Measurements from ENCODE around the gene C12orf56. TPM values are rescaled to one million over a fixed set of nuclear protein-coding genes. Genes with fewer than 3 reads are reported as not detected.

Gene C12orf56
- total RNA-seq, 2 experiments from 2014 or later, result not detected

DNA sequence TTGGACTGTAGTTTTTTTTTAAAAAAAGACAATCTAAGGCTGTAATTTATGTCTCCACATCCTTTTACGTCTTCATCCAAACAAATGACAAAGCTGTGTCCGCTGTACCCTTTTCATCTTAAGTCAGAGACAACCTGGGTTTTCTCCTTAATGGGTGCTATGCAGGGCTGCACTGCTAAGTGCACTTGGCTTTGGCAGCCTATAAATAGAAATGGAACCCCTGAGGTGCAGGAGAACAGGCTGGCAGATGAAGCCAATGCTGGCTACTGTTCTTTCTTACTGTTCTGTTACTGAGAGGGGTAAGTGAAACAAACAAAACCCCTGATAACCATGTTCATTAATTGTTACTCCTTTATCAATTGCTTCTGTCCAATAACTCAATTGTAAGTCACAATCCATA is 121.4 kb downstream of the C12orf56 start:
- no peak overlapping the region for H3K27ac Mint-ChIP-seq
- POLR2A ChIA-PET, result no interaction called here
- peaks cover 5% of the 10 kb centered on the region for H3K4me1 Mint-ChIP-seq
- H3K4me3 Mint-ChIP-seq, result no peak overlapping the region
- ATAC-seq (ENCODE audit: low read depth), result no peak
- no peaks in the 10 kb centered on the region for H3K9me3 Mint-ChIP-seq
- peaks cover 11% of the 10 kb centered on the region for H3K27me3 Mint-ChIP-seq
- DNase-seq, result no peak
- H3K36me3 Mint-ChIP-seq, result no peaks in the 10 kb centered on the region

DNA sequence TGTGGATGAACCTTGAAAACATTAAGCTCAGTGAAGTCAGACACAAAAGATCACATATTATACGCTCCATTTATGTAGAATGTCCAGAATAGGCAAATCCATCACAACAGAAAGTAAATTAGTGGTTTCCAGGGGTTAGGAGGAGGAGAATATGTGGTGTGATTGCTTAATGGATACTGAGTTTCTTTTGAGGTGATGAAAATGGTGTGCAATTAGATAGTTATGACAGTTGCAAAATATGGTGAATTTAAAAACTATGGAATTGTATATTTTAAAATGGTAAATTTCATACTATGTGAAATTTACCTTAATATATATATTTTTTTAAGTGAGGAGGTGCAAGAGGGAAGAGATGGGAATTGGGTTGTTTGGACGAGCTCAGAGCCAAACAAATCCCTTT is 122.1 kb downstream of the C12orf56 start:
- Mint-ChIP-seq H3K27me3 (peaks cover 11% of the 10 kb centered on the region), H3K36me3 (no peaks in the 10 kb centered on the region), H3K4me3 (no peak overlapping the region), H3K27ac (no peak overlapping the region), H3K4me1 (peaks cover 5% of the 10 kb centered on the region), H3K9me3 (no peaks in the 10 kb centered on the region)
- DNase-seq (no peak), ATAC-seq (ENCODE audit: low read depth) (no peak)
- POLR2A ChIA-PET, result no interaction called here

DNA sequence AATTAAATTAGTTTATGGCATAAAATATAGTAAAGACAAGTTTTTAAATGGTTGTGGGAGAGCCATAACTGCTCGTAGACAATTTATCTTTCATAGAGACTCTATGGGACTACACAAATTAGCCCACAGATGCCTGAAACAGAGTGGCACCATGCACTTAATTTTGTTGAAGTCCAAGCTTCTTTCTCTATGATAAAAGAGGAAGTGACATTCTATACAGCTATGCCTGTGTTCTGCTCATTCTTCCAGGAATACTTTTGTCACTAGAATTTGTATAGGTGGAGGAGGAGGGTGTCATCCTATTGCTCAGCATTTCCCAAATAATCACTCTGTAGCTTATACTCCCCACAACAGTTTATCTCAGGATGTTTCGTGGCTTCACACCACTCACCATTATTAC is 124.7 kb downstream of the C12orf56 start:
- POLR2A ChIA-PET, result no interaction called here
- Mint-ChIP-seq H3K4me3 (no peak overlapping the region), H3K4me1 (peaks cover 5% of the 10 kb centered on the region), H3K36me3 (no peaks in the 10 kb centered on the region), H3K27me3 (peaks cover 10% of the 10 kb centered on the region), H3K27ac (no peak overlapping the region), H3K9me3 (no peaks in the 10 kb centered on the region)
- ATAC-seq (ENCODE audit: low read depth) (no peak), DNase-seq (no peak)

DNA sequence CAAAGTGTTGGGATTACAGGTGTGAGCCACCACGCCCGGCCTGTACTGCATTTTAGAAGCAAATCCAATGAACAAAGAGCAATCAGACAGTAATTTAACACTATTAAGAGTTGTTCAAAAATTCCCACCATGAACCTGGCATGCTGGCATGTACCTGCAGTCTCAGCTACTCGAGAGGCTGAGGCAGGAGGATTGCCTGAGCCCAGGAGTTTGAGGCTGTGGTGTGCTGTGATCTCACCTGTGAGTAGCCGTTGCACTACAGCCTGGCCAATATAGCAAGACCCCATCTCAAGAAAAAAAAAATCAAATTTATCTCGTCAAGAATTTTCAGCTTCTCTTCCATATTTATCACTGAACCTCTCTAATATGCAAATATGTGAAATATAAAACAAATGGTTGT is 128.7 kb downstream of the C12orf56 start:
- Mint-ChIP-seq H3K4me1 (peaks cover 5% of the 10 kb centered on the region), H3K27ac (no peak overlapping the region), H3K36me3 (no peaks in the 10 kb centered on the region), H3K27me3 (peaks cover 3% of the 10 kb centered on the region), H3K4me3 (no peak overlapping the region), H3K9me3 (no peaks in the 10 kb centered on the region)
- POLR2A ChIA-PET, result no interaction called here
- no peak for ATAC-seq (ENCODE audit: low read depth)
- no peak for DNase-seq

DNA sequence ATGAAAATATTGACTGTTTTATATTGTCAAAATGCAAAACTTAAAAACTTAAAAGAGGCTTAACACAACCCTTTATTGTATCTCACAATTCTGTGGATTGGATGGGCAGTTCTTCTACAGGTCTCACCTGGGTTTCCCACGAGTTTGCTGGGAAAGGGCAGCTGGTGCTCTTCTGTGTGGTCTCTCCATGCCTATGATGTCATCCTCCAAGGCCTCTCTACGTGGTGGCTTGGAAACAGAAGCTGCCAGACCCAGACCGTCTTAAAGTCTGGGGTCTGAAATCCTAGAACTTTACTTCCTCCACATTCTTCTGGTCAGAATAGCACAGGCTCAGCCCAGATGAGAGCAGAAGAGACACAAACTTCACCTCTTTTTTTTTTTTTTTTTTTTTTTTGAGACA is 132.0 kb downstream of the C12orf56 start:
- DNase-seq (no peak), ATAC-seq (ENCODE audit: low read depth) (no peak)
- Mint-ChIP-seq H3K27me3 (no peaks in the 10 kb centered on the region), H3K9me3 (no peaks in the 10 kb centered on the region), H3K4me1 (no peaks in the 10 kb centered on the region), H3K4me3 (no peak overlapping the region), H3K27ac (no peak overlapping the region), H3K36me3 (no peaks in the 10 kb centered on the region)
- POLR2A ChIA-PET, result no interaction called here

DNA sequence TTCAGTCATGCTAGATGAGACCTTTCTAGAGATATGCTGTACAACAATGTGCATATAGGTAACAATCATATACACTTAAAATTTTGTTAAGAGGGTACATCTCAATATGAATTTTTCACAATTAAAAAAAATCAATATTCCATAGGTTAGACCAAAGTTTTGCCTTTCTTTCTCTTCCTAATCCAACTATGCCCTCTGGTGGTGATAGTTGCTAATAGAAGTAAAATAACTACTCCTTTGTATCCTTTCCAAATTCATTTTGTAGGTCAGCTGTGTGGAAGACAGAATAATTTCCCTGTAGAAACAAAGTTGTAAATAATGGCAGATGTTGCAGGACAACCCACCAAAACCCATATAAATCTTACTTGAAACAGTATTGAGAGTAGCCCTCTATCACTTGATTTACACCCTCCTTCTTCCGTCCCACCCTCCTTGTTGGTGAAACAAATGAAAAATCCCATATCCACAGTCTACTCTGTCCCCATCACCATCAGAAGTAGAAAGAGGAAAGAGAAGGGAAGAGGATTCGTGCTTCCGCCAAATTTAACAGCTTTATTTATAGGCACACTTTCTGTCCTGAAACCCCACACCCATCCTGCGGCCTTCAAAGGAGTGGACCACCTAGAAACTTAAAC is 134.3 kb downstream of the C12orf56 start:
- Mint-ChIP-seq H3K27me3 (no peaks in the 10 kb centered on the region), H3K4me1 (no peaks in the 10 kb centered on the region), H3K9me3 (no peaks in the 10 kb centered on the region), H3K4me3 (no peak overlapping the region), H3K27ac (no peak overlapping the region), H3K36me3 (no peaks in the 10 kb centered on the region)
- ATAC-seq (ENCODE audit: low read depth) (no peak), DNase-seq (no peak)
- POLR2A ChIA-PET, result no interaction called here

DNA sequence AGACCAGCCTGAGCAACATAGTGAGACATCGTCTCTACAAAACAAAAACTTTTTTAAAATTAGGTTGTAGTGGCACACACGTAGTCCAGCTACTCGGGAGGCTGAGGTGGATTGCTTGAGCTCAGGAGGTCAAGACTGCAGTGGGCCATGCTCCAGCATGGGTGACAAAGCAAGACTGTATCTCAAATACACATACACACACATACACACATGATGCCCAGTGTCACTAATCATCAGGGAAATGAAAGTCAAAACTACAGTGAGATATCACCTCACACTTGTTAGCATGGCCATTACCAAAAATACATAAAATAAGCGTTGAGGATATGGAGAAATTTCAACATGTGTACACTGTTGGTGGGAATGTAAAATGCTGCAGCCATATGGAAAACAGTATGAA is 135.3 kb downstream of the C12orf56 start:
- no peaks in the 10 kb centered on the region for H3K36me3 Mint-ChIP-seq
- ATAC-seq (ENCODE audit: low read depth) (no peak), DNase-seq (no peak)
- no peaks in the 10 kb centered on the region for H3K27me3 Mint-ChIP-seq
- no peaks in the 10 kb centered on the region for H3K4me1 Mint-ChIP-seq
- no peak overlapping the region for H3K27ac Mint-ChIP-seq
- POLR2A ChIA-PET, result no interaction called here
- H3K9me3 Mint-ChIP-seq, result no peaks in the 10 kb centered on the region
- no peak overlapping the region for H3K4me3 Mint-ChIP-seq

DNA sequence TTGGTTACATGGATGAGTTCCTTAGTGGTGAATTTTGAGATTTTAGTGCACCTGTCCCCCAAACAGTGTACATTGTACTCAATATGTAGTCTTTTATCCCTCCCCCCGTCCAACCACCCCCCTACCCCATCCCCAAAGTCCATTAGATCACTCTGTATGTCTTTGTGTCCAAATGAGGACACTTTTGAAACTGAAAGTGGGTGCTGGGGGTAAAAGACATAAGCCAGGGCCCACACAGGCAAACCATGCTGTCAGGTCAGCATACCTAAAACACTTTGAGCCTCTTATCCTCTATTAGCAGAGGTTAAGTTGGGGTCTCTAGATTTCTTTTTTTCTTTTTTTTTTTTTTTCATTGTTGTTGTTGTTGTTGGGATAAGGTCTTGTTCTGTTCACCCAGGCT is 137.2 kb downstream of the C12orf56 start:
- Mint-ChIP-seq H3K4me1 (no peaks in the 10 kb centered on the region), H3K4me3 (no peak overlapping the region), H3K36me3 (no peaks in the 10 kb centered on the region), H3K27me3 (no peaks in the 10 kb centered on the region), H3K27ac (no peak overlapping the region), H3K9me3 (no peaks in the 10 kb centered on the region)
- POLR2A ChIA-PET, result no interaction called here
- ATAC-seq (ENCODE audit: low read depth) (no peak), DNase-seq (no peak)

DNA sequence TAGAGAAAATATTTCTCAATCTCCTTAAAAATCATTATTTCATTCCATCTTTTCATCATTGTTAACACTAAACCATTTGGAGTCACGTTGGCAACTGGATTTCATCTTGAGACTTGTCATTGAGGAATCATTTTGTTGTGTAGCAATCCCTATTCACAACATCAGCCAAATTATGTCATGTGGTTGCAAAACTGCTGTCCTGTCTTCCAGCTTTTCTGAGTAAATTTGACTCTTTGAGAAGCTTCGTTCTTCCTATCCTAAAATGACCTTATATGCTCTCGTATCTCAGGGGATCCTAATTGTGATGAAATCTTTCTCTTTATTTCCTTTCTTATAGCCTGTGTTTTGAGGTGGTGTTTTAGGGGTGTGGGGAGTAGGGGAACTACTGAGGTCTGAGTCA is 137.9 kb downstream of the C12orf56 start:
- DNase-seq, result no peak
- ATAC-seq (ENCODE audit: low read depth), result no peak
- H3K27me3 Mint-ChIP-seq, result no peaks in the 10 kb centered on the region
- no peaks in the 10 kb centered on the region for H3K4me1 Mint-ChIP-seq
- no peak overlapping the region for H3K4me3 Mint-ChIP-seq
- no peaks in the 10 kb centered on the region for H3K36me3 Mint-ChIP-seq
- POLR2A ChIA-PET, result no interaction called here
- no peak overlapping the region for H3K27ac Mint-ChIP-seq
- no peaks in the 10 kb centered on the region for H3K9me3 Mint-ChIP-seq

DNA sequence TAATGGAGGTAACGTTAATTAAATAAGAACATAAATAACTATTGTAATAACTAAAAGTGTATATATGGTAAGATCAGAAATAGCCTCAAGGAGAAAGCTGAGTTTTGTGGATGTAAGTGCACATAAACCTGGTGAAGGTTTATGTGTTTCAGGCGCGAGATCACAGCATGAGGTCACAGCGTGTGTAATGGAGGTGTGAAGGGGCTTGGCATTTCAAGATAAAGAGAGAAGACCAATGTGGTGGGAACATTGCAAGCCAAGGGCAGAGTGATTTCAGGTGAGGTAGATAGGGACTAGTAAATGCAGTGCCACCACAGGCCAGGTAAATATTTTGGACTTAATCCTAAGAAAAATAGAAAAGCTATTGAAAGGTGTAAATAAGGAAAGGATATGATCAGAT is 146.7 kb downstream of the C12orf56 start:
- Mint-ChIP-seq H3K36me3 (no peaks in the 10 kb centered on the region), H3K27me3 (peaks cover 3% of the 10 kb centered on the region), H3K4me3 (no peak overlapping the region), H3K27ac (no peak overlapping the region), H3K4me1 (no peaks in the 10 kb centered on the region), H3K9me3 (no peaks in the 10 kb centered on the region)
- DNase-seq, result no peak
- no peak for ATAC-seq (ENCODE audit: low read depth)
- POLR2A ChIA-PET, result no interaction called here

DNA sequence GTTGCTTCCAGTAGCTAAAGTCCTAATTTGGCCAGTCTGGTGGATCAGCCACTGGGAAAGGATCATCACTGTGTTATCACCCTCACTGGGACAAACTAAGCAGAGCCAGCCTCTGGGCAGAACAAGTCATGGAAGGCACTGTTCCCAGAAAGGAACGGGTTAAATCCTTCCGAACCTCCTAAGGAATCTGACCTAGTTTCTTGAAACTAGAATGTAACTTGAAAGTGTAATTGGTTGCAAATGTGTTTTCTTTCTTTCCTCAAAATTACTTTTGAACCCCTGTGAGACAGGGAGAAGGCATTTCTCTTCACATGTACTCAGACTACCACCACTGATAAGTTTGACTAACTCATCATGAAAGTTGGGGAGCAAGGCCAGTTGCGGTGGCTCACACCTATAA is 149.8 kb downstream of the C12orf56 start:
- no peaks in the 10 kb centered on the region for H3K9me3 Mint-ChIP-seq
- H3K27me3 Mint-ChIP-seq, result peaks cover 8% of the 10 kb centered on the region
- H3K36me3 Mint-ChIP-seq, result no peaks in the 10 kb centered on the region
- DNase-seq (no peak), ATAC-seq (ENCODE audit: low read depth) (no peak)
- H3K27ac Mint-ChIP-seq, result no peak overlapping the region
- no peaks in the 10 kb centered on the region for H3K4me1 Mint-ChIP-seq
- no peak overlapping the region for H3K4me3 Mint-ChIP-seq
- POLR2A ChIA-PET, result no interaction called here

DNA sequence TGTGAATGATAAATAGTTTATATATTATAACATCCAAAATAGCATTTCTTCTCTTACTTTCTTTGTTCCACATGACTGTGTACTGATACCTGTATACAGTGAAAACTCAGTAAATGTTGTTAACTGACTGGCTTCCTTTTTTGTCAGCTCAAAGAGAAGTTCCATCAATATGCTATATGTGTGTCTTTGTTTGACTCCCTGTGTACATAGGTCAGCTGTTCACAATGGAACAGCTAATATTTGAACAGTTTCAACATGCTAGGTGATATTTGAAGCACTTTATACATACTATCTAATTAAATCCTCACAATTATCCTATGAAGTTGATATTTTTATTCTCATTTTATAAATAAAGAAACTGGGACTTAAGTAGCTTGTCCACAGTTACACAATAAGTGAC is 153.2 kb downstream of the C12orf56 start:
- ATAC-seq (ENCODE audit: low read depth) (no peak), DNase-seq (no peak)
- Mint-ChIP-seq H3K4me3 (no peak overlapping the region), H3K4me1 (no peaks in the 10 kb centered on the region), H3K27ac (no peak overlapping the region), H3K9me3 (no peaks in the 10 kb centered on the region), H3K36me3 (no peaks in the 10 kb centered on the region), H3K27me3 (peaks cover 5% of the 10 kb centered on the region)
- POLR2A ChIA-PET, result no interaction called here

DNA sequence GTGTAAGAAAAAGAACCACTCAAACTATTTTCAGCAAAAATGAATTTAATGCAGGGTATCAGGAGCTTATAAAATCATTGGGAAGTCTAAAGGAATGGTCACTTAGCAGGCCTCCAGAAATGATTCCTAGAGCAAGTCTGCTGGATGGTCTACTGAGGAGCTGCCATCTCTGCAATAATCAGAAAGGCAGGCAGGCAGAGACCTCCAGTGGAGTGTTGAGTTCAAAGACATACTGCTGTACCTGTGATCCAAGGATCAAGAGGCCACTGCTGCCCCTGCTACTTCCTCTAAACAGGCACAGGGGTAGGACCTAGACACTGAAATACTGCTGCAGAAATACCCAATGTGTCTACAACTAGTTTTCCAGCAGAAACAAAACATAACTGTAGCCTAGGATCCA is 154.0 kb downstream of the C12orf56 start:
- Mint-ChIP-seq H3K27ac (no peak overlapping the region), H3K9me3 (no peaks in the 10 kb centered on the region)
- no peak for ATAC-seq (ENCODE audit: low read depth)

DNA sequence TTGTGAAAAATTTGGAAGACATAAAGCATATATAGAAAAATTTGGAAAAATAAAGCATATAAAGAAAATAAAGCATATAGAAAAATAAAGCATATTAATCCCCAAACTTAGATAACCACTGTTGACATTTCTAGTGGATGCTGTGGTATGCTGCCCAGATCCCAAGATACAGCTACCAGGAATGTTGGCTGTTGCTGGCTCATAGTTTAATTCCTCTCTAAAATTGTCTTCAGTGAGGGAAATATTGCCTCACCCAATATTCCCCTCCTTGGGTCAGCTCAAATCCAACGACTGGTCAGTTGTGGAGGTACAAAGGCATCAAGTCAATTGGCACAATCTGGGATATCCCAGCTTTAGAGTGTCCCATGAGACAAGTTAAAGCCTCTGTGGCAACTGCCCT is 158.4 kb downstream of the C12orf56 start:
- Mint-ChIP-seq H3K27ac (no peak overlapping the region), H3K9me3 (no peaks in the 10 kb centered on the region), H3K27me3 (peaks cover 28% of the 10 kb centered on the region), H3K4me3 (no peak overlapping the region), H3K4me1 (no peaks in the 10 kb centered on the region), H3K36me3 (no peaks in the 10 kb centered on the region)
- DNase-seq (no peak), ATAC-seq (ENCODE audit: low read depth) (no peak)
- POLR2A ChIA-PET, result no interaction called here

More for the DNA sequence above, 154.0 kb downstream of the C12orf56 start:
- Mint-ChIP-seq H3K4me1 (no peaks in the 10 kb centered on the region), H3K4me3 (no peak overlapping the region), H3K36me3 (no peaks in the 10 kb centered on the region), H3K27me3 (peaks cover 8% of the 10 kb centered on the region)
- no peak for DNase-seq
- POLR2A ChIA-PET, result no interaction called here

DNA sequence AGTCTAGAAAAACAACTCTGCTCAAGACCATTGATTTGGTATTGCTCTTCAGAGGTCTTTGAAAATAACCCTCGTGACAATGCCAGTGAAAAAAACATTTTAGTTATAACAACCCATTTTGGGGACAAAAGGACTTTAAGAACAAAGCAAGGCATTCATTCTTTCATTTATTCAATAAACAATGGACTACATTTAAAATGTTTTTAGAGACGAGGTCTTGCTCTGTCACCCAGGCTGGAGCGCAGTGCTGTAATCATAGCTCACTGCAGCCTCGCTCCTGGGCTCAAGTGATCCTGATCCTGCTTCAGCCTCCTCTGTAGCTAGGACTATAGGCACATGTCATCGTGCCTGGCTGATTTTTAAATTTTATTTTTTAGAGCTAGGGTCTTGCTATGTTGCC is 160.8 kb downstream of the C12orf56 start:
- Mint-ChIP-seq H3K27me3 (peaks cover 32% of the 10 kb centered on the region), H3K36me3 (no peaks in the 10 kb centered on the region), H3K4me1 (no peaks in the 10 kb centered on the region), H3K4me3 (no peak overlapping the region), H3K9me3 (no peaks in the 10 kb centered on the region), H3K27ac (no peak overlapping the region)
- DNase-seq (no peak), ATAC-seq (ENCODE audit: low read depth) (no peak)
- POLR2A ChIA-PET, result no interaction called here

All from activated naive CD8-positive, alpha-beta T cell treated with anti-CD3 and anti-CD28 coated beads, Interleukin-2, amount 10 ng/mL, durations not matched to agents 7 days and 5 days (primary cell).